HG03469 (cell line): Measurements from ENCODE around the gene ZNF239.
"Not testable (repeated sequence)": the region's sequence is repeated elsewhere in the genome, so short reads cannot be mapped to it uniquely, and the experiment has no call there.

Experiments used
- ATAC-seq: cut with Tn5 transposase; IDR thresholded peaks from one replicate; pipeline ENCODE4 v1.9.1; 2021; ENCODE audit warnings: mild to moderate bottlenecking, moderate library complexity, moderate number of reproducible peaks; ENCODE audit not compliant: unreplicated experiment

The ZNF239 gene

DNA sequence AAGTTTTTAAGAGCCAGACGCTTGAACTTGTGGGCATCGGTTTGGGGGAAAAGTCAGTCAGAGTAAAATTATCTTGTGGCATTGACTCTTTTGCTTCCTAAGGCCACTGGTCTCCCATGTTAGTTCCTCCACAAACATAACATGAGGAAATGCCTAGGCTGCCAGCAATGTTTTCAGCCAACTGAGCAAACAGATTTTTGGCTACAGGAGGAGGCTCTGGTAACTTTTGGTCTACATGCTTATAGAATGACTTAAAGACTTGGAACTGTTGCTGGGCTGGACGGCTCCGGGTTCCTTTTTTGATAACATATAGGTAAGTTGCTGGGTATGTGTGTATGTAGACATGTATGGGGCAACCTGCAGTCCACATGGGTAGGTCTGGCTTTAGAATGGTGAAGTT, 9.6 kb upstream of the ZNF239 start:
- no peak for ATAC-seq

DNA sequence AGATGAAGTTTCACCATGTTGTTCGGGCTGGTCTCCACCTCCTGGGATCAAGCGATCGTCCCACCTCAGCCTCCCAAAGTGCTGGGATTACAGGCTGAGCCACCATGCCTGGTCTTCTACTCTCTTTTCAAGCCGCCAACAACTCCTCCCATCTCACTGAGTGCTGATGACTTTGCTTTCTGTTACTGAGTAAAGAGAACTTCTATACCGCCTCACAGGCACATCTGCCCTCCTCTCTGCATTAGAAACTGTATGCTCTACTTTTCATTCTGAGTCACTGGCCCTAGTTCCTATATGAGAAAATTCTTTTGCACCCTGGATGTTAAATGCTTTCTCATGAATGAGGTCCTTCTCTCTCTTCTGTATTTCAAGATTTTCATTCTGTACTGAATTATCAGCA, 2.2 kb upstream of the ZNF239 start:
- no peak for ATAC-seq

DNA sequence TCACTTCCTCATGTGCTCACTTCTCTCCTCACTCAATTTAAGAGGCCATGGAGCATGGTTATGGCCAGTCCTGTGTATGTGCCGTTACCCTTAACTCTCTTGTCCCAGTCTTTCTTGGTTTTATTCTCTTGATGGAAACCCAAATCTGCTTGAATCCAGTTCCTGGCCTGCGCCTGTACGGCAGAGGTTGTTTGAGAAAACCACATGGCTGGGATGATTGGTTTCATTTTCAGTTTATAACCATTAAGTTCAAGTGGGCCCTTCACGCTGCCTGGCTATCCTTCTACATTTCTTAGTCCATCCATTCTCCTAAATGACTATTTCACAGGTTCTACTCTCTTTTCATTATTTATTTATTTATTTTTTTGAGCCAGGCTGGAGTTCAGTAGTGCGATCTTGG, 1.6 kb upstream of the ZNF239 start:
- no peak for ATAC-seq

DNA sequence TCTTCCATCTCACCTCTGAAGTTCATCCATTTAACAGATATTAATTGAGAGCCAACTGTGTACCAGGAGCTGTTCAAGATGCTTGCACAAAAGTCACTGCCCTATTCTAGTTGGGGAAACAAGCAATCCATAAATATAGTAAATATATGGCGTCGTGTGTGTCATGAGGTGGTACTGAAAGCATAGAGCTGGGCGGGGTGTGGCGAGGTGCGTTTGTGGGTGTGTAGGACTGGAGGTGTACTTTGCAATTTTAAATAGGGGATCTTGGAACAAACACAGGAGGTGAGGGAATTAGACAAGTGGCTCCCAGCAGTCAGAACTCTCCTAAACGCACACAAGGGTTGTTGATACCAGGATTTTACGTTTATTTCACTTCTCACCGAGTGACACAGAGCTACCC, 490 bp upstream of the ZNF239 start:
- ATAC-seq, result no peak

DNA sequence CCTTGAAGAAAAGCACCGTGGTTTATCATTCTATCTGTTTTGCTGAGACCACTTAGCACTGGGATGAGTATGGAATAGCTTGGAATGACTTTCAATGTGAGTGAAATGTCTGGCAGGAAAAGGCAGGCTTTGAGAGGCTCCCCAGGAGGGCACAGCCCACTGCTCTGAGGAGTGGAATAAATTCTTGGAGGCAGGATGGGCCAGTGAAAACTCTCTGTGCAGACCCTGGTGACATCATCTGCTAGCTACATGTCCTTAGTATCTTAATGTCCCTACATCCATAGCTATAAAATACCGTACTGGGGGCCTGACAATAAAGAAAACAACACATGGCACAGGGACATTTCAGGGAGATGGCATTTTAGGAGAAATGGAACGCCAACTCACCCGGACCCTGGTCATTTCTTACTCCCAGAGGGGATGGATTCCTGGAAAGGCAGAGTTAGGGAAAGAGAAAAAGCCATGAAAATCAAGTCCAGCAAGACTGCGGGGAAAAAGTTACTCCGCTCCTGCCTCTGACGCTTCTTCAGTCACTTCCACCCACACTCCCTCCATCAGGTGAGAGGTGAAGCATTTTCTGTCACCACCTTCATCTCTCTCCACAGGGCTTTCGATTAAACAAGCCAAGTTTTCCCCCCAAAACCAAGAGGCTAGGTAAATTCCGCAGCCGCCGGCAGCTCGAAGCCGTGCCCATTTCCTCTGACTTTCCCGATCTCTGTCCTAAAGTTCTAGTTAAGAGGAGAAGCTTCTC, 991 bp downstream of the ZNF239 start:
- ATAC-seq, result no peak

DNA sequence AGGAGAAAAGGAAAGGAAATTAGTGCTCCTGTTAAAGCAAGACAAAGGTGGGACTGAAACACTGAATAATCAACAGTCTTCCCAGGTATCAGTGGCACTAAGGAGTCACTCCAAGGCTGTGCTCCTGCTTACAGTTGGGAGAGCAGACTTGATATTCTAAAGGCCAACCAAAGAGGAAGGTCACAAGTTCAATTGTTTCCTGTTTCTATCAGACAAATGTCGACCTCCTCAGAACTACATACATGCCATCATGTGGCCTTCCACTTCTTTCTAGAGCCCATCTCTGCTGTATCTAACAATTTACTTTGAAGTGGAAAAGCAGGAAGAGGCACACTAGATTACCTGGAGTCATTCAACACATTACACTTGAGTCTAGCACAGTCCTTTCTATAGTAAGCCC, 3.4 kb downstream of the ZNF239 start:
- no peak for ATAC-seq

DNA sequence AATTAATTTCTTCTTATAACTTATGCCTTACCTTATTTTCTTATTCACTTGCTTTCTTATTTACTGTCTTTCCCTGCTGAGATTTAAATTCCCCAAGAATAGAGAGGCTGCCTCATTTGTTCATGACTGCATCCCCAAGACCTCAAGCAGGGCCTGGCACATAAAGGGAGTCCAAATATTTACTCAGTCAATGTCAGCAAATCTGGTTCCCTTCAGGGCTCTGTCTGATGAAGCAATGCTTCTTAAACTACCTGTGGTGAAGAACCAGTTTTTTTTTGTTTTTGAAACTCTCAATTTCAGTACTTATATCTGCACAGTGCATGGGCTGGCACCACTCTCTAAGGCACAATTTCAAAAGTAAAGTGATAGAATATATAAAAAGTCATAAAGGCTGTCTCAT, 4.7 kb downstream of the ZNF239 start:
- ATAC-seq, result no peak

DNA sequence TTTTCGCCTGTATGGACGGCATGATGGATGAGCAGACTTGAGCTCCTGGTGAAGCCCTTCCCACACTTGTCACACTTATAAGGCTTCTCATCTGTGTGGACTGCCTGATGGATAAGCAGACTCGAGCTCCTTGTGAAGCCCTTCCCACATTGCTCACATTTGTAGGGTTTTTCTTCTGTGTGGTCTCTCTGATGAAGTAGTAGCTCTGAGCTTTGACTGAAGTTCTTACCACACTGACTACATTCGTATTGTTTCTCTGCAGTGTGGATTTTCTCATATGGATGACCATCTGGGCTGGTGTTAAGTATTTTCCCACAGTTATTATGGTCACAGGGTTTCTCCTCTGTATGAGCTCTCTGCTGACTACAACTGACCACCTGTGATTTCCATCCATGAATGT, 17.2 kb downstream of the ZNF239 start:
- ATAC-seq, result no peak

DNA sequence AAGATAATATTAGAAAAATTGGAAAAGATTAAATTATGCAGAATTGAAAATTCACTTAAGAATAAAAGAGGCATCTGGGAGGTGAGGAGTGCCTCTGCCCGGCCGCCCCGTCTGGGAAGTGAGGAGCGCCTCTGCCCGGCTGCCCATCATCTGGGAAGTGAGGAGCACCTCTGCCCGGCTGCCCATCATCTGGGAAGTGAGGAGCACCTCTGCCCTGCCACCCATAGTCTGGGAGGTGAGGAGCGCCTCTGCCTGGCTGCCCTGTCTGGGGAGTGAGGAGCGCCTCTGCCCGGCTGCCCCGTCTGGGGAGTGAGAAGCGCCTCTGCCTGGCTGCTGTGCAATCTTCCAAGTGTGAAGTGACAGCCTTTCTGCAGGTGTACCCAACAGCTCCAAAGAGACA, 30.7 kb downstream of the ZNF239 start:
- not testable (repeated sequence) for ATAC-seq

DNA sequence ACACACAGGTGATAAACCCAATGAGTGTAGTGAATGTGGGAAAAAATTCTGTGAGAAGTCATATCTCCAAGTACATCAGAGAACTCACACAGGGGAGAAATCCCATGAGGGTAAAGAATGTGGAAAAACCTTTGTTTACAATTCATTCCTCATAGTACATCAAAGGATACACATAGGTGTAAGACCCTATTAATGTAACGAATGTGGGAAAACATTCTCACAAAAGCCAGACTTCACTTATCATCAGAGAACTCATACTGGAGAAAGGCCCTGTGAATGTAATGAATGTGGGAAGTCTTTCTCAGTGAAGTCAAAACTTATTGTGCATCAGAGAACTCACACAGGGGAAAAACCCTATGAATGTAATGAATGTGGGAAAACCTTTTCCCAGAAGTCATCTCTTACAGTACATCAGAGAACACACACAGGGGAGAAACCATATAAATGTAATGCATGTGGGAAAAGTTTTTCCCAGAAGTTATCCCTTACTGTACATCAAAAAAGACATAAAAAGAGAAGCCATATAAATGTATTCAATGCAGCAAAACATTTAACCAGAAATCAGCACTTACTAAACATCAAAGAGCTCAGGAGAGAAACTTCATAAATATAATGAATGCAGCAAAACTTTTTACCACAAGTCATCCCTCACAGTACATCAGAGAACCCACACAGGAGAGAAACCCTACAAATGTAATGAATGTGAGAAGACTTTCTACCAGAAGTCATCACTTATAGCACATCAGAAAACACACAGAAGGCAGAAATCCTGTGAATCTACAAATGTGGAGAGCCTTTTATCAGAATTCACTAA, 49.8 kb downstream of the ZNF239 start:
- ATAC-seq, result no peak
